HUES6 (cell line): ENCODE measurements around the gene SCAF4.
"Not testable (repeated sequence)": the region's sequence is repeated elsewhere in the genome, so short reads cannot be mapped to it uniquely, and the experiment has no call there.

ENCODE experiments used
- H3K27ac ChIP-seq: 2 replicates; pipeline ENCODE4 v1.7.0; 2013; ENCODE audit warnings: low read depth, mild to moderate bottlenecking, low read length, inconsistent platforms
- H3K27me3 ChIP-seq: 2 replicates; pipeline ENCODE4 v1.6.1; 2013; ENCODE audit warnings: low read length; ENCODE audit not compliant: control insufficient read depth, insufficient read depth
- H3K36me3 ChIP-seq: 2 replicates; pipeline ENCODE4 v1.6.1; 2013; ENCODE audit warnings: low read length; ENCODE audit not compliant: control insufficient read depth, insufficient read depth
- H3K4me1 ChIP-seq: 2 replicates; pipeline ENCODE4 v1.6.1; 2013; ENCODE audit warnings: low read length; ENCODE audit not compliant: control insufficient read depth, insufficient read depth
- H3K4me3 ChIP-seq: 2 replicates; pipeline ENCODE4 v1.5.1; 2013; ENCODE audit warnings: low read depth, low read length
- H3K9ac ChIP-seq: one replicate; pipeline ENCODE4 v1.6.1; 2013; ENCODE audit warnings: mild to moderate bottlenecking, low read length
- H3K9me3 ChIP-seq: 2 replicates; pipeline ENCODE4 v1.6.1; 2013; ENCODE audit warnings: low read depth, low read length; ENCODE audit not compliant: control insufficient read depth, insufficient read depth

SCAF4 gene, protein sequence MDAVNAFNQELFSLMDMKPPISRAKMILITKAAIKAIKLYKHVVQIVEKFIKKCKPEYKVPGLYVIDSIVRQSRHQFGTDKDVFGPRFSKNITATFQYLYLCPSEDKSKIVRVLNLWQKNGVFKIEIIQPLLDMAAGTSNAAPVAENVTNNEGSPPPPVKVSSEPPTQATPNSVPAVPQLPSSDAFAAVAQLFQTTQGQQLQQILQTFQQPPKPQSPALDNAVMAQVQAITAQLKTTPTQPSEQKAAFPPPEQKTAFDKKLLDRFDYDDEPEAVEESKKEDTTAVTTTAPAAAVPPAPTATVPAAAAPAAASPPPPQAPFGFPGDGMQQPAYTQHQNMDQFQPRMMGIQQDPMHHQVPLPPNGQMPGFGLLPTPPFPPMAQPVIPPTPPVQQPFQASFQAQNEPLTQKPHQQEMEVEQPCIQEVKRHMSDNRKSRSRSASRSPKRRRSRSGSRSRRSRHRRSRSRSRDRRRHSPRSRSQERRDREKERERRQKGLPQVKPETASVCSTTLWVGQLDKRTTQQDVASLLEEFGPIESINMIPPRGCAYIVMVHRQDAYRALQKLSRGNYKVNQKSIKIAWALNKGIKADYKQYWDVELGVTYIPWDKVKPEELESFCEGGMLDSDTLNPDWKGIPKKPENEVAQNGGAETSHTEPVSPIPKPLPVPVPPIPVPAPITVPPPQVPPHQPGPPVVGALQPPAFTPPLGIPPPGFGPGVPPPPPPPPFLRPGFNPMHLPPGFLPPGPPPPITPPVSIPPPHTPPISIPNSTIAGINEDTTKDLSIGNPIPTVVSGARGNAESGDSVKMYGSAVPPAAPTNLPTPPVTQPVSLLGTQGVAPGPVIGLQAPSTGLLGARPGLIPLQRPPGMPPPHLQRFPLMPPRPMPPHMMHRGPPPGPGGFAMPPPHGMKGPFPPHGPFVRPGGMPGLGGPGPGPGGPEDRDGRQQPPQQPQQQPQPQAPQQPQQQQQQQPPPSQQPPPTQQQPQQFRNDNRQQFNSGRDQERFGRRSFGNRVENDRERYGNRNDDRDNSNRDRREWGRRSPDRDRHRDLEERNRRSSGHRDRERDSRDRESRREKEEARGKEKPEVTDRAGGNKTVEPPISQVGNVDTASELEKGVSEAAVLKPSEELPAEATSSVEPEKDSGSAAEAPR

DNA sequence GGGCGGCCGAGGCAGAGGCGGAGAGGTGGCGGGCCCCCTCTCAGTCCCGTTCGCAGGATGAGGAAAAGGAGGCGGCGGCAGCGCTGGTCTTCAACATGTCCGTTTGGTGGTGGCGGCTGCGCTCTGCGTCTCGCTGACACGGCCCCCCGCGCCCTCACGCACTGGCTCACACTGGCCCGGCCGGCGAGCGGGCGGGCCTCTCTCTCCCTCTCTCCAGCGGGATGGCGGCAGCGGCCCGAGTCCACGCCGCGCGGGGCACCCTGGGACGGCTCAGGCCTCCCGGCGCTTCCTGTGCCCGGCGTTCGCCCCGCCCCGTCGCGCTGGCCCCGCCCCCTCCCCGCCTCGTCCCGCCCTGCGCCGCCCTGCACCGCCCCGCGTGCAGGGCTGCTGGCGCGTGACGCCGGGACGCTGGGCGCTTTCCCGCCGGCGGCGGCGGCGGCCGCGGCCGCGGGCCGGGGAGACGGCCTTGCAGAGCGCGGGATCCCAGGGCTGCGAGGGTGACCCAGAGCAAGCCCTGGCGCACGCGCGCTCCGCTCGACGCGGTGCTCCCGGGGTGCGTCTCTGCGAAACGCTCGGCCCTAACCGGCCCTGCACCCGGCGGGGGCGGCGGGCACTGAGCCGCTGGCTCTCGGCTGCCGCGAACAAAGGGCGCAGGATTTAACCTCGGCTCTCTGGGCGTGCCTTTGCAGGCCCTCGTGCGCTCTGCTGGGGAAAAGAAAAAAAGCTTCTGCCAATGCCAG is at the start of gene SCAF4:
TSS of gene SCAF4 (minus strand) at position 262 of the 740 bp plus-strand sequence. CDS start 426 bp downstream, outside the sequence.
- H3K9ac ChIP-seq = peak within 1 kb of the TSS; percentile 98
- no peaks in the 10 kb centered on the region for H3K27me3 ChIP-seq
- no peaks in the 10 kb centered on the region for H3K9me3 ChIP-seq
- H3K36me3 ChIP-seq = peaks cover 11% of the 10 kb centered on the region; the same call in 1 of the 2 replicates
- peak within 1 kb of the TSS; percentile 91 for H3K4me3 ChIP-seq
- H3K27ac ChIP-seq = peak within 1 kb of the TSS; percentile 96
- H3K4me1 ChIP-seq = peaks cover 29% of the 10 kb centered on the region

DNA sequence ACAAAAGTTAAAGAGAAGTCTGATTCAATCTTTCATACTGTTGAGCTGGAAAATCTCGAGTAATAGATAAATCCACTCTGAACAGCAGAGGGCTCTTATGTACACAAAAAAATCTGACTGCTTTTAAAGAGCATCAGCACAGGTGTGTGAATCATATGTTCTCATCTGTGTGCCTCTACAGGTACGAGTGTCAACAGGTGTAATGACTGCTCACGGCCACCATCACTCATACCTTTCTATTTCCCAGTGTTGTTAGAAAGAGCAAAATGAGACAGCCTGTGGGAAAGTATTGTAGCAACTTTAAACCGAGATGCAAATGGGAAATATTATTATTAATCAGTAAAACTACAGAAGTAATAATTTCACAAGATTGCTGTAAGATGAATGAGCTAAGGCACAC is 49.0 kb upstream of the SCAF4 start:
- Histone ChIP-seq H3K27ac (no peak overlapping the region), H3K4me3 (no peak overlapping the region), H3K4me1 (no peaks in the 10 kb centered on the region), H3K9me3 (no peaks in the 10 kb centered on the region), H3K27me3 (no peaks in the 10 kb centered on the region), H3K9ac (no peak overlapping the region), H3K36me3 (no peaks in the 10 kb centered on the region)

DNA sequence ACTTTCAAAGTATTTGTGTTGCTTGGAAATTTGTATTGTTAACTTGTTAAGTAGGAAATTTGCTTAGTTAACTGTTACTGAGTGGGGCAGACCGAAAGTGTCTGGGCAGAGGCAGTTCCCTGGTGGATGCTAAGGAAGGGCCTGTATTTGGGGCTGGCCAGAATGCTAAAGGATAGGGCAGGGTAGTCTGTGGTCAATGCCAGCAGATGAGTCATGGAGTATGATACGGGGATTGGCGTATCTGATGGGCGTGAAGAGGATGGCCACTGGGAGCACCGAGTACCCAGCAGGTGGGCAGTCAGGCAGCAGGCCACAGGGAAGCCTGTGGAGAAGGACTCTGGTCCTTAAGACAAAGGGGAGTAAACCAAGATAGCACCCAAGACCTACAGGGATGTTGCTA is 46.6 kb upstream of the SCAF4 start:
- Histone ChIP-seq H3K4me3 (no peak overlapping the region), H3K27ac (no peak overlapping the region), H3K4me1 (no peaks in the 10 kb centered on the region), H3K27me3 (no peaks in the 10 kb centered on the region), H3K9me3 (no peaks in the 10 kb centered on the region), H3K36me3 (no peaks in the 10 kb centered on the region), H3K9ac (no peak overlapping the region)

DNA sequence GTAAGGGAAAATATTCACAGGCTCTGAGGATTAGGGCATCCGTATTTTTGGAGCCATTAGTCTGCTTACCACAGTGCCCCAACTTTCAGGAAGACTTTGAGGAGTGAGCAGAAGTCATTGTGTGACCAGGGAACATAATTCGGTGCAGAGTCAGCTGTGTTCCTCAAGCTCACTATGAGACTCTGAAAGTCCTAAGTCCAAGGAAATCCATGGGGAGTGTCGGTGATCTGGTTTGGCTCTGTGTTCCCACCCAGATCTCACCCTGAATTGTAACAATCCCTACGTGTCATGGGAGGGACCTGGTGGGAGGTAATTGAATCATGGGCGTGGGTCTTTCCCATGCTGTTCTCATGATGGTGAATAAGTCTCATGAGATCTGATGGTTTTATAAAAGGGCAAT is 45.9 kb upstream of the SCAF4 start:
- H3K9me3 ChIP-seq = no peaks in the 10 kb centered on the region
- no peaks in the 10 kb centered on the region for H3K27me3 ChIP-seq
- H3K36me3 ChIP-seq = no peaks in the 10 kb centered on the region
- no peak overlapping the region for H3K27ac ChIP-seq
- H3K4me3 ChIP-seq = no peak overlapping the region
- H3K4me1 ChIP-seq = no peaks in the 10 kb centered on the region
- no peak overlapping the region for H3K9ac ChIP-seq

DNA sequence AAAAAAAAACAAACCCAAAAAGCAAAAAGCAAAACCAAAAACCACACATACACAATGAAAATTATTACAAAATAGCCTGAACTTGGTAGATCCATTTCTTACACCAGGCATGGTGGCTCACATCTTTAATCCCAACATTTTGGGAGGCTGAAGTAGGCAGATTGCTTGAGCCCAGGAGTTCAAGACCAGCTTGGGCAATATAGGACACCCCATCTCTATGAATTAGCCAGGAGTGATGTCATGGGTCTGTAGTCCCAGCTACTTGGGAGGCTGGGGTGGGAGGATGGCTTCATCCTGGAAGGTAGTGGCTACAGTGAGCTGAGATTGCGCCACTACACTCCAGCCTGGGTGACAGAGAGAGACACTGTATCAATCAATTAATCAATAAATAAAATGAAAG is 42.1 kb upstream of the SCAF4 start:
- H3K4me1 ChIP-seq = no peaks in the 10 kb centered on the region
- no peaks in the 10 kb centered on the region for H3K9me3 ChIP-seq
- no peaks in the 10 kb centered on the region for H3K36me3 ChIP-seq
- no peak overlapping the region for H3K4me3 ChIP-seq
- H3K9ac ChIP-seq = no peak overlapping the region
- H3K27ac ChIP-seq = no peak overlapping the region
- no peaks in the 10 kb centered on the region for H3K27me3 ChIP-seq

DNA sequence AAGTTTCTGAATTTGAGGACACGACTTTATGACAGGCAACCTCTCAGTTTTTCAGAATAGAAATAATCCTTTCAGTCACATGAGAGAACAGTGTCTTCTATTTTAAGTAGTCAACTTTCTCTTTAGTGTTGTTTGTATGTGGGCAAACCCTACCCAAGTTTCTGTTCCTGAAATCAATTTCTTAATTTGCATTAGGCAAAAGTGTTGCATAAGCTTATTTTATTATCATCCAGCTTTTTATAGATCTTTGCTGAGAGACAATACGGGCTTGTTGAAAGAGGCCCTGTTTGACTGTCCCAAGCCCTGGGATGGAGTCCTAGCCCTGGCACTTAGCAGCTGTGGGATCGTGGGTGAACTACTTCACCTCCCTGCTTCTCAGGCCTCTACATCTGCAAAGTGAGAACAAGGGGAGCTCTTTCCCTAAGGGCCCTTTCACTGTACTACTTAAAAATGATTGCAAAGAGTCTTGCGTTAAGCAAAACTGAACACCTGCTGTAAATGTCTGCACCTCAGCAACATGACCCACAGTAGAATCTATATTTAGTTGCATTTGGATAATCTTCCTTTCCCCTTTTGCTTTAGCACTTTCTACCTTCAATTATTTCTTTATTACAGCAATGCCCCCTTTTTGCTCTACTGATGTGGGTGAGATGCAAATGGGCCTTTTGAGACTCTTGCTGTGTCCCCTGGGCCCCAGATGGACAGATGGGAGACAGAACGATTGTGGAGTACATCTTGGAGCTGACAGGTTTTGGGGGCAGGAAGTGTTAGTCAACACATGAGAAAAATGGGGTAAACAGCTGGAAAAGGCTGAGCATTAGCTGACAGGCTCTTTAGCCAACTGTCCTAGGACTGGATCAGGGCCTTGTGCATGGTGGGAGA is 41.0 kb upstream of the SCAF4 start:
- Histone ChIP-seq H3K27me3 (no peaks in the 10 kb centered on the region), H3K9ac (no peak overlapping the region), H3K4me3 (no peak overlapping the region), H3K9me3 (no peaks in the 10 kb centered on the region), H3K4me1 (no peaks in the 10 kb centered on the region), H3K36me3 (no peaks in the 10 kb centered on the region), H3K27ac (no peak overlapping the region)

DNA sequence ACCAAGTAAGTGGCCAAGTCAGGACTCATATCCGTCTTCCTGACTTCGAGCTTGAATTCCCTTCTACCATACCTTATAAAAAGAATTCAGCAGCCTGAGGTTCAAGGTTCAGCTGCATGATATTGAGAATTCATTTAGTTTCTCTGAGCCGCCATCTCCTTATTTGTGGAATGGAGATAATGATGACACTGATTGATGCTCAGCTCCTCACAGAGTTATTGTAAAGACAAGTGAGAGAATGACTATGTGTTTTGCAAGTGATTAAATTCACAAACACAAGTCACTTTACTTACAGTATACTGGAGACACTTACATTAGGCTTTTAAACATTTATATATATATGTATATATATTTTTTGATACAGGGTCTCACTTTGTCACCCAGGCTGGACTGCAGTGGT is 39.8 kb upstream of the SCAF4 start:
- no peak overlapping the region for H3K9ac ChIP-seq
- no peaks in the 10 kb centered on the region for H3K36me3 ChIP-seq

DNA sequence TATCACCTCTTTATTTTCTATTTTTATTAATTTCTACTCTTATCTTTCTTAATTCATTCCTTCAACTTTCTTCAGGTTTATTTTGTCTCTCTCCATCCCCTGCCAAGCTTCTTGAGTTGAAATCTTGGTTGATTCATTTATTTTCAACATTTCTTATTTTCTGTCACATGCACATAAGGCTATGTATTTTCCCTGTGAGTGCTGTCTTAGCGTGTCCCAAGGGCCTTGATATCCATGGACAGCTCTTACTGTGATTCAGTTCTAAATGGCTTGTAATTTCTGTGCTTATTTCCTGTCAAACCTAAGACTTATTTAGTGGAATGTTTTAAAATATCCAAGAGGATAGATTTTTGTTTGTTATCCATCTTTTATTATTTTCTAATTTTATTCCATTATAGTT is 36.8 kb upstream of the SCAF4 start:
- no peak overlapping the region for H3K4me3 ChIP-seq
- peaks cover 7% of the 10 kb centered on the region for H3K9me3 ChIP-seq
- H3K27me3 ChIP-seq = no peaks in the 10 kb centered on the region
- H3K36me3 ChIP-seq = no peaks in the 10 kb centered on the region
- no peaks in the 10 kb centered on the region for H3K4me1 ChIP-seq
- no peak overlapping the region for H3K27ac ChIP-seq
- no peak overlapping the region for H3K9ac ChIP-seq

More for the DNA sequence above, 39.8 kb upstream of the SCAF4 start:
- Histone ChIP-seq H3K4me1 (no peaks in the 10 kb centered on the region), H3K27ac (no peak overlapping the region), H3K27me3 (no peaks in the 10 kb centered on the region), H3K9me3 (no peaks in the 10 kb centered on the region; the same call in 1 of the 2 replicates), H3K4me3 (no peak overlapping the region)

DNA sequence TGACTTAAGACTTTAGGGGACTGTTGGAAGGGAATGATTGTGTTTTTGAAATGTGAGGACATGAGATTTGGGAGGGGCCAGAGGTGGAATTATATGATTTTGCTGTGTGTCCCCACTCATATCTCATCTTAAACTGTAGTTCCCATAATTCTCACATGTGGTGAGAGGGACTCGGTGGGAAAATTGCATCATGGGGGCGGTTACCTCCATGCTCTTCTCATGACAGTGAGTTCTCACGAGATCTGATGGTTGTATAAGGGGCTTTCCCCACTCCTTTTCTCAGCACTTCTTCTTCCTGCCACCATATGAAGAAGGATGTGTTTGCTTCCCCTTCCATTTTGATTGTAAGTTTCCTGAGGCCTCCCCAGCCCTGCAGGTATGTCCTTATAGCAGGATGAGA is 35.0 kb upstream of the SCAF4 start:
- Histone ChIP-seq H3K9ac (no peak overlapping the region), H3K9me3 (peaks cover 7% of the 10 kb centered on the region), H3K4me1 (no peaks in the 10 kb centered on the region), H3K36me3 (no peaks in the 10 kb centered on the region), H3K4me3 (no peak overlapping the region), H3K27ac (no peak overlapping the region), H3K27me3 (no peaks in the 10 kb centered on the region)

DNA sequence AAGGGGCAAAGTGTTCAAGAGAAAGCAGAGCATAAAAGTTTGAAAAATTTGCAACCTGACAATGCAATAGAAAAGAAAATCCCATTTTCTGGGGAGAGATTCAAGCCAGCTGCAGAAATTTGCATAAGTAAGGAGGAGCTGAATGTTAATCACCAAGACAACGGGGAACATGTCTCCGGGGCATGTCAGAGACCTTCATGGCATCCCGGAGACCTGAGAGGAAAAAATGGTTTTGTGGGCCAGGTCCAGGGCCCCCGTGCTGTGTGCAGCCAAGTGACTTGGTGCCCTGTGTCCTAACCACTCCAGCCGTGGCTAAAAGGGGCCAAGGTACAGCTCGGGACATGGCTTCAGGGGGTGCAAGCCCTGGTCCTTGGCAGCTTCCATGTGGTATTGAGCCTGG is 33.9 kb upstream of the SCAF4 start:
- not testable (repeated sequence) for H3K4me1 ChIP-seq, H3K4me3 ChIP-seq, H3K36me3 ChIP-seq, H3K27ac ChIP-seq, H3K9ac ChIP-seq, H3K9me3 ChIP-seq, H3K27me3 ChIP-seq
